Activated naive CD4-positive, alpha-beta T cell treated with anti-CD3 and anti-CD28 coated beads, Interleukin-2, amount 50 U/mL, for 16 hours (primary cell): ENCODE measurements around the gene EFCAB13.
"Not testable (repeated sequence)": the region's sequence is repeated elsewhere in the genome, so short reads cannot be mapped to it uniquely, and the experiment has no call there.

ENCODE experiments used
- DNase-seq: peaks from one replicate; pipeline ENCODE4 v3.0.0-alpha.2; 2020

The EFCAB13 gene

GRCh38 chr17:47427985-47428384, 104.2 kb downstream of the EFCAB13 start:
- no peak for DNase-seq

GRCh38 chr17:47432240-47432639, 108.5 kb downstream of the EFCAB13 start:
- DNase-seq: not testable (repeated sequence)

GRCh38 chr17:47465165-47465564, 141.4 kb downstream of the EFCAB13 start:
- no peak for DNase-seq

- not testable (repeated sequence) for DNase-seq
Measured at GRCh38 chr17:47466976-47467375, 143.2 kb downstream of the EFCAB13 start.

GRCh38 chr17:47470836-47471235, 147.1 kb downstream of the EFCAB13 start:
- DNase-seq: no peak

- not testable (repeated sequence) for DNase-seq
Measured at GRCh38 chr17:47472073-47472472, 148.3 kb downstream of the EFCAB13 start.
